OCI-LY1 (cell line): ENCODE measurements around the gene P2RY6.
"Not testable (repeated sequence)": the region's sequence is repeated elsewhere in the genome, so short reads cannot be mapped to it uniquely, and the experiment has no call there.

Experiments used
- H2AFZ ChIP-seq: fragments of 200-600 bp; sonication (generic), shearing (Covaris generic); 2 replicates; pipeline ENCODE4 v1.6.0; 2014; ENCODE audit warnings: antibody characterized with exemption, mild to moderate bottlenecking, low read length
- H3F3A ChIP-seq: fragments of 200-600 bp; sonication (generic), shearing (Covaris generic); 2 replicates; pipeline ENCODE4 v1.6.0; 2014; ENCODE audit warnings: mild to moderate bottlenecking, antibody characterized with exemption, low read length, moderate library complexity; ENCODE audit not compliant: insufficient read depth
- H3K27ac ChIP-seq: fragments of 200-600 bp; sonication (generic); 2 replicates; pipeline ENCODE4 v1.5.1; 2014; ENCODE audit warnings: low read length, mixed run types, mild to moderate bottlenecking, low read depth; ENCODE audit not compliant: poor library complexity, severe bottlenecking
- H3K27me3 ChIP-seq: fragments of 200-600 bp; sonication (generic); 2 replicates; pipeline ENCODE4 v1.6.0; 2014; ENCODE audit warnings: antibody characterized with exemption, mild to moderate bottlenecking, low read length, moderate library complexity; ENCODE audit not compliant: insufficient read depth
- H3K36me3 ChIP-seq: fragments of 200-600 bp; sonication (generic); 2 replicates; pipeline ENCODE4 v1.6.1; 2014; ENCODE audit warnings: mild to moderate bottlenecking, antibody characterized with exemption, low read length, moderate library complexity, mixed read lengths; ENCODE audit not compliant: insufficient read depth
- H3K4me1 ChIP-seq: fragments of 200-600 bp; sonication (generic); 2 replicates; pipeline ENCODE4 v1.5.1; 2014; ENCODE audit warnings: mild to moderate bottlenecking, low read length, moderate library complexity; ENCODE audit not compliant: insufficient read depth, severe bottlenecking
- H3K4me2 ChIP-seq: fragments of 200-600 bp; sonication (generic), shearing (Covaris generic); 2 replicates; pipeline ENCODE4 v1.6.1; 2014; ENCODE audit warnings: low read length
- H3K4me3 ChIP-seq: fragments of 200-600 bp; sonication (generic); 2 replicates; pipeline ENCODE4 v1.5.1; 2014; ENCODE audit warnings: low read length, low read depth, mild to moderate bottlenecking, mixed read lengths; ENCODE audit not compliant: poor library complexity, severe bottlenecking
- H3K79me2 ChIP-seq: fragments of 200-600 bp; shearing (Covaris generic); 2 replicates; pipeline ENCODE4 v1.6.1; 2016; ENCODE audit warnings: mixed run types, low read length, mixed read lengths; ENCODE audit not compliant: insufficient read depth
- H3K9ac ChIP-seq: fragments of 200-600 bp; sonication (generic), shearing (Covaris generic); 2 replicates; pipeline ENCODE4 v1.6.1; 2014; ENCODE audit warnings: mild to moderate bottlenecking, low read length, mixed read lengths
- H3K9me2 ChIP-seq: fragments of 200-600 bp; sonication (generic), shearing (Covaris generic); 2 replicates; pipeline ENCODE4 v1.6.1; 2014; ENCODE audit warnings: low read depth, mild to moderate bottlenecking, low read length, mixed read lengths
- H3K9me3 ChIP-seq: fragments of 200-600 bp; shearing (Covaris generic); 2 replicates; pipeline ENCODE4 v1.6.1; 2014; ENCODE audit warnings: low read length, mixed read lengths
- H4K20me1 ChIP-seq: fragments of 200-600 bp; sonication (generic), shearing (Covaris generic); 2 replicates; pipeline ENCODE4 v1.6.0; 2016; ENCODE audit warnings: mild to moderate bottlenecking, low read length; ENCODE audit not compliant: insufficient read depth
- CTCF ChIP-seq: fragments of 200-600 bp; sonication (generic), shearing (Covaris generic); IDR thresholded peaks from 2 replicates; pipeline ENCODE4 v1.5.1; 2017; ENCODE audit warnings: mild to moderate bottlenecking, antibody characterized with exemption, low read length, moderate library complexity, mixed read lengths
- EZH2 ChIP-seq: fragments of 200-600 bp; sonication (generic), shearing (Covaris generic); IDR thresholded peaks from 2 replicates; pipeline ENCODE4 v1.8.0; 2017; ENCODE audit warnings: borderline replicate concordance, mixed run types, mild to moderate bottlenecking, antibody characterized with exemption, low read length, moderate library complexity, mixed read lengths

P2RY6 gene

GRCh38 chr11:73230931-73231330, 41.2 kb upstream of the P2RY6 start:
- Histone ChIP-seq H3K36me3 (no peaks in the 10 kb centered on the region), H3K27me3 (0 out of 2 replicates have a peak, but pooled peaks cover 4% of the 10 kb centered on the region), H3K27ac (no peak overlapping the region), H2AFZ (no peak overlapping the region), H3K4me3 (no peak overlapping the region), H4K20me1 (no peaks in the 10 kb centered on the region), H3K9me3 (no peaks in the 10 kb centered on the region), H3K4me1 (no peaks in the 10 kb centered on the region), H3K9ac (no peak overlapping the region), H3K4me2 (no peak overlapping the region), H3F3A (no peaks in the 10 kb centered on the region), H3K79me2 (no peaks in the 10 kb centered on the region), H3K9me2 (no peaks in the 10 kb centered on the region)
- TF ChIP-seq CTCF, result no peak
- no peak for TF ChIP-seq EZH2

GRCh38 chr11:73232487-73232886, 39.7 kb upstream of the P2RY6 start:
- H3K4me2 ChIP-seq, result not testable (repeated sequence)

GRCh38 chr11:73233211-73233610, 38.9 kb upstream of the P2RY6 start:
- Histone ChIP-seq H2AFZ (no peak overlapping the region), H3K27me3 (peaks cover 8% of the 10 kb centered on the region; the same call in 1 of the 2 replicates), H3K9me2 (no peaks in the 10 kb centered on the region), H3K4me2 (no peak overlapping the region), H3K9me3 (no peaks in the 10 kb centered on the region), H3K9ac (no peak overlapping the region), H3K4me3 (no peak overlapping the region), H3K36me3 (no peaks in the 10 kb centered on the region), H3K4me1 (no peaks in the 10 kb centered on the region), H3F3A (no peaks in the 10 kb centered on the region), H3K79me2 (no peaks in the 10 kb centered on the region), H4K20me1 (no peaks in the 10 kb centered on the region), H3K27ac (no peak overlapping the region)
- no peak for TF ChIP-seq CTCF
- no peak for TF ChIP-seq EZH2

More at GRCh38 chr11:73232487-73232886, 39.7 kb upstream of the P2RY6 start:
- H3K9me3 ChIP-seq, H3K79me2 ChIP-seq, H3K27ac ChIP-seq, H3K4me1 ChIP-seq, H3K36me3 ChIP-seq, H3K9me2 ChIP-seq, H3K27me3 ChIP-seq, H3F3A ChIP-seq, H2AFZ ChIP-seq, H3K4me3 ChIP-seq, H4K20me1 ChIP-seq, H3K9ac ChIP-seq: not testable (repeated sequence)

GRCh38 chr11:73233692-73234470, 38.3 kb upstream of the P2RY6 start:
- Histone ChIP-seq H4K20me1 (no peaks in the 10 kb centered on the region), H3K27ac (no peak overlapping the region), H3K4me3 (no peak overlapping the region), H3K79me2 (no peaks in the 10 kb centered on the region), H3K9ac (no peak overlapping the region), H2AFZ (no peak overlapping the region), H3K9me3 (no peaks in the 10 kb centered on the region), H3K4me2 (no peak overlapping the region), H3K36me3 (no peaks in the 10 kb centered on the region), H3K9me2 (no peaks in the 10 kb centered on the region), H3F3A (no peaks in the 10 kb centered on the region), H3K4me1 (no peaks in the 10 kb centered on the region), H3K27me3 (peaks cover 8% of the 10 kb centered on the region; the same call in 1 of the 2 replicates)
- TF ChIP-seq CTCF (no peak), EZH2 (no peak)
